Pulmonary artery endothelial cell (primary cell): ENCODE measurements around the gene TMSB10. TPM values are rescaled to one million over a fixed set of nuclear protein-coding genes. Genes with fewer than 3 reads are reported as not detected.
"Not testable (repeated sequence)": the region's sequence is repeated elsewhere in the genome, so short reads cannot be mapped to it uniquely, and the experiment has no call there.

ENCODE experiments used
- DNase-seq: peaks from one replicate; pipeline ENCODE4 v3.0.0-alpha.2; 2011; ENCODE audit warnings: low read depth, low spot score
- total RNA-seq: library from RNA; depleted of rRNA; stranded (reverse); fragments of >200 nt; gene quantifications from 2 replicates; pipeline ENCODE4 v1.2.3, GENCODE V29; 2014

Gene TMSB10
- total RNA-seq, result 6,195 and 8,135 TPM in 2 replicates

GRCh38 chr2:84905181-84906107 is at the start of gene TMSB10:
TMSB10 (plus strand) TSS chr2:84905656.
- DNase-seq, result peak; percentile 46

GRCh38 chr2:84855731-84856130 is 49.7 kb upstream of the TMSB10 start:
- no peak for DNase-seq

GRCh38 chr2:84856787-84857186 is 48.7 kb upstream of the TMSB10 start:
- no peak for DNase-seq

- no peak for DNase-seq
Measured at GRCh38 chr2:84857566-84857965, 47.9 kb upstream of the TMSB10 start.

- no peak for DNase-seq
Measured at GRCh38 chr2:84858123-84858522, 47.3 kb upstream of the TMSB10 start.

GRCh38 chr2:84858937-84859336 is 46.5 kb upstream of the TMSB10 start:
- DNase-seq, result no peak

GRCh38 chr2:84861539-84861938 is 43.9 kb upstream of the TMSB10 start:
- no peak for DNase-seq

GRCh38 chr2:84862006-84862405 is 43.5 kb upstream of the TMSB10 start:
- no peak for DNase-seq

- DNase-seq, result no peak
Measured at GRCh38 chr2:84865181-84865783, 40.2 kb upstream of the TMSB10 start.

- DNase-seq, result no peak
Measured at GRCh38 chr2:84866122-84866521, 39.3 kb upstream of the TMSB10 start.

GRCh38 chr2:84868327-84868726 is 37.1 kb upstream of the TMSB10 start:
- DNase-seq, result not testable (repeated sequence)

GRCh38 chr2:84870306-84870705 is 35.1 kb upstream of the TMSB10 start:
- no peak for DNase-seq

GRCh38 chr2:84872691-84873090 is 32.8 kb upstream of the TMSB10 start:
- DNase-seq, result not testable (repeated sequence)

GRCh38 chr2:84873350-84873749 is 32.1 kb upstream of the TMSB10 start:
- no peak for DNase-seq

- no peak for DNase-seq
Measured at GRCh38 chr2:84874381-84875212, 30.9 kb upstream of the TMSB10 start.

- no peak for DNase-seq
Measured at GRCh38 chr2:84875213-84875560, 30.3 kb upstream of the TMSB10 start.

- DNase-seq, result not testable (repeated sequence)
Measured at GRCh38 chr2:84875619-84876018, 29.8 kb upstream of the TMSB10 start.

GRCh38 chr2:84876369-84876768 is 29.1 kb upstream of the TMSB10 start:
- DNase-seq, result no peak

- DNase-seq, result no peak
Measured at GRCh38 chr2:84878459-84878858, 27.0 kb upstream of the TMSB10 start.

GRCh38 chr2:84878896-84879583 is 26.4 kb upstream of the TMSB10 start:
- no peak for DNase-seq
